Calu3 (cell line): ENCODE results near the gene GPR162. TPM values are rescaled to one million over a fixed set of nuclear protein-coding genes. Genes with fewer than 3 reads are reported as not detected.

Source experiments
- BruUV-seq: library from RNA; stranded (reverse); fragments of 400-500 nt; replicated peaks from 2 replicates; lab custom pipeline; 2021; lab: Mats Ljungman, UMichigan
- CTCF ChIA-PET: fragments of 300-600 bp; sonication (Branson Sonifier 250); formaldehyde crosslinking; loops from one replicate; lab custom pipeline; 2022; ENCODE audit warnings: antibody characterized with exemption; lab: Charles Lee
- DNase-seq: peaks from one replicate; pipeline ENCODE4 v3.0.0; 2022
- H3K27ac Mint-ChIP-seq: one replicate; pipeline ENCODE4 v1.8.0; 2022; ENCODE audit warnings: mixed read lengths; ENCODE audit not compliant: unreplicated experiment
- H3K27me3 Mint-ChIP-seq: one replicate; pipeline ENCODE4 v1.8.0; 2022; ENCODE audit warnings: mixed read lengths; ENCODE audit not compliant: unreplicated experiment
- H3K36me3 Mint-ChIP-seq: one replicate; pipeline ENCODE4 v1.8.0; 2022; ENCODE audit warnings: mild to moderate bottlenecking, moderate library complexity, mixed read lengths; ENCODE audit not compliant: insufficient read depth, unreplicated experiment
- H3K4me1 Mint-ChIP-seq: one replicate; pipeline ENCODE4 v1.8.0; 2022; ENCODE audit warnings: mild to moderate bottlenecking, low read depth, mixed read lengths; ENCODE audit not compliant: unreplicated experiment
- H3K4me3 Mint-ChIP-seq: one replicate; pipeline ENCODE4 v1.8.0; 2022; ENCODE audit warnings: mild to moderate bottlenecking, low read depth, moderate library complexity, mixed read lengths; ENCODE audit not compliant: unreplicated experiment
- H3K9me3 Mint-ChIP-seq: one replicate; pipeline ENCODE4 v1.8.0; 2022; ENCODE audit warnings: low read depth, mixed read lengths; ENCODE audit not compliant: unreplicated experiment
- CTCF ChIP-seq: fragments of 200-600 bp; IDR thresholded peaks from one replicate; pipeline ENCODE4 v1.8.0; 2022; ENCODE audit warnings: antibody characterized with exemption; ENCODE audit not compliant: unreplicated experiment
- intact Hi-C: fragments of 100-400 bp; cut with micrococcal nuclease; formaldehyde crosslinking; loops from one replicate; pipeline ENCODE4 v1.10.0; 2022; ENCODE audit not compliant: unreplicated experiment
- total RNA-seq: library from RNA; stranded (reverse); gene quantifications from 2 replicates; pipeline ENCODE4 v1.2.3, GENCODE V29; 2022

The GPR162 gene
- total RNA-seq, 1 experiment from 2014 or later: not detected

DNA sequence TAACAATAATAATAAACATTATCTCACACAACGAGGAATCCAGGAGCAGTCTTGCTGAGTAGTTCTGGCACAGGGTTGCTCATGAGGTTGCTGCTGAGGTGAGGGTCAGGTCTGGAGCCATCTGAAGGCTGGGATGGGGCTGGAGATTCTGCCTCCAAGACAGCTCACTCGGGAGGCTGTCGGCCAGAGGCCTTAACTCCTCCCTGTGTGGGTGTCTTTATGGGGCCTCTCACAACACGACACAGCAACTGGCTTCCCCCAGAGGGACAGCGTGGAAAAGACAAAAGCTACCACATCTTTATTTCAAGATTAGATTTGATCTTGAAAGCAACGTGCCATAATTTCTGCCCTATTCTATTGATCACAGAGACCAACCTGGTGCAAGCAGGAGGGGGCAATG lies 39.5 kb upstream of the GPR162 start:
- intact Hi-C loops: no loop called here
- no peak for DNase-seq
- Mint-ChIP-seq H3K36me3 (no peaks in the 10 kb centered on the region), H3K27ac (no peak overlapping the region), H3K9me3 (no peaks in the 10 kb centered on the region), H3K4me1 (peaks cover 17% of the 10 kb centered on the region), H3K4me3 (no peak overlapping the region), H3K27me3 (peaks cover 35% of the 10 kb centered on the region)
- no TSS peak for BruUV-seq
- CTCF ChIA-PET: interaction anchor here (0.6 to 1.8 kb wide), 3 partner anchors 16 to 236 kb away, joined by 4 to 7 read pairs (median 5); partner anchors contain the start of genes MLF2 and PTMS
- no peak for TF ChIP-seq CTCF

DNA sequence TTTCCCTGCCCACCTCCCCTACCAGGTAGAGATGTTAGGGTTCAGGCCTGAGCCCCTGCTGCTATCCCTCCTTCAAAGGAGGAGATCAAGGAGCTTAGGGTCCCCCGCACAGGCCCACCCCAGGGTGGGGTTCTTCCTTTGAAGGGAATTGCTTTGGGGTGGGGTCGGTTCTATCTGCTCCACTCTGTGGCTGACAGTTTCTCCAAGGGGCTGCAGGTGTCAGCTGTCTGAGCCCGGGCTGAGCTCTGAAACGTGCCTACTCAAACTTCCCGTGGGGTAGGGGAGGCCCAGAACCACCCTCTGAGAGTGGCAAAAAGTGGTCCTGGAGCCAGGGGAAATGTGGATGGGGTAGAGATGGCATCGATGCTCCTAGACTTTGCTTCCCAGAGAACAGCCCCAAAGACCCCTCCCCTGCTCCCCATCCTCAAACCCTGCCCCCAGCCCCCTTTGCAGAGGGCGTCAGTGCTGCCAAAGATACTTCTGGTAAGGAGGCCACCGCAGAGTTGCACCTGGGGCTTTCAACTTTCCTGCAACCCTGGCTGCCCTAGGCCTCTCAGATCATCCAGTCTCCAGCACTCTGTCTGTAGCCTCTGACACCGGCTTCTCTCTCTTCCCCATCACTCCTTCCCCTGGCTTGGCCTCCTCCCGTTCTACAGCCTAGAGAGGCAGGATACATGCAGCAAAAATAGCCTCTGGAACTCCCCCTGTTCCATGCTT lies 38.6 kb upstream of the GPR162 start:
- CTCF ChIA-PET: no interaction called here
- intact Hi-C loops: no loop called here
- TF ChIP-seq CTCF: no peak
- H3K36me3 Mint-ChIP-seq: no peaks in the 10 kb centered on the region
- H3K27ac Mint-ChIP-seq: no peak overlapping the region
- H3K4me3 Mint-ChIP-seq: no peak overlapping the region
- peaks cover 17% of the 10 kb centered on the region for H3K4me1 Mint-ChIP-seq
- no peaks in the 10 kb centered on the region for H3K9me3 Mint-ChIP-seq
- BruUV-seq: no TSS peak
- H3K27me3 Mint-ChIP-seq: peaks cover 28% of the 10 kb centered on the region
- DNase-seq: no peak

- H3K4me1 Mint-ChIP-seq: peaks cover 9% of the 10 kb centered on the region
- H3K4me3 Mint-ChIP-seq: no peak overlapping the region
- BruUV-seq: no TSS peak
- CTCF ChIA-PET: no interaction called here
- H3K9me3 Mint-ChIP-seq: no peaks in the 10 kb centered on the region
- H3K27me3 Mint-ChIP-seq: peaks cover 28% of the 10 kb centered on the region
- H3K27ac Mint-ChIP-seq: no peak overlapping the region
- DNase-seq: no peak
- intact Hi-C loops: no loop called here
- no peak for TF ChIP-seq CTCF
- no peaks in the 10 kb centered on the region for H3K36me3 Mint-ChIP-seq
Observed at GRCh38 chr12:6783828-6784227, 37.8 kb upstream of the GPR162 start.

- H3K4me1 Mint-ChIP-seq: peaks cover 4% of the 10 kb centered on the region
- H3K27ac Mint-ChIP-seq: no peak overlapping the region
- no TSS peak for BruUV-seq
- H3K9me3 Mint-ChIP-seq: no peaks in the 10 kb centered on the region
- intact Hi-C loops: no loop called here
- peaks cover 28% of the 10 kb centered on the region for H3K27me3 Mint-ChIP-seq
- H3K4me3 Mint-ChIP-seq: no peak overlapping the region
- TF ChIP-seq CTCF: no peak
- DNase-seq: no peak
- CTCF ChIA-PET: no interaction called here
- H3K36me3 Mint-ChIP-seq: no peaks in the 10 kb centered on the region
Observed at GRCh38 chr12:6784296-6784695, 37.3 kb upstream of the GPR162 start.
